Peyer's patch (tissue), 4 donors: ENCODE measurements around the gene ZBED1. TPM values are rescaled to one million over a fixed set of nuclear protein-coding genes. Genes with fewer than 3 reads are reported as not detected.

Source experiments
- DNase-seq, 3 donors: peaks; one replicate each; pipeline ENCODE4 v3.0.0-alpha.2; 2017 to 2019
- H3K27ac ChIP-seq, 4 donors: fragments of 200-600 bp; sonication (generic); one replicate each; pipeline ENCODE4 v1.5.1; 2016 to 2019
- H3K27me3 ChIP-seq, 2 donors: fragments of 200-600 bp; sonication (generic); one replicate each; pipeline ENCODE4 v1.5.1; 2019
- H3K36me3 ChIP-seq, 3 donors: fragments of 200-600 bp; sonication (generic); one replicate each; pipeline ENCODE4 v1.5.1; 2016 to 2019
- H3K4me1 ChIP-seq, 4 donors: fragments of 200-600 bp; sonication (generic); one replicate each; pipeline ENCODE4 v1.5.1; 2016 to 2019
- H3K4me3 ChIP-seq, 4 donors: fragments of 200-600 bp; sonication (generic); 1 replicate in 3 of 4; 2 replicates in 1 of 4; pipeline ENCODE4 v1.5.1; 2016 to 2019; ENCODE audit warnings: mild to moderate bottlenecking in 1 of 4
- H3K9me3 ChIP-seq, 4 donors: fragments of 200-600 bp; sonication (generic); one replicate each; pipeline ENCODE4 v1.5.1; 2016 to 2019; ENCODE audit warnings: mild to moderate bottlenecking in 1 of 4
- POLR2A ChIP-seq, 2 donors: fragments of 450-650 bp; IDR thresholded peaks; one replicate each; pipeline ENCODE4 v1.5.1; 2017; ENCODE audit warnings: antibody characterized with exemption in 2 of 2, mild to moderate bottlenecking in 2 of 2, moderate library complexity in 2 of 2
- total RNA-seq, 4 donors: library from RNA; depleted of rRNA; stranded (reverse); fragments of >200 nt; gene quantifications; one replicate each; pipeline ENCODE4 v1.1.0, GENCODE V29; 2016
- TF ChIP-seq, protein P1 (sequence below), 6 experiments: fragments of 450-650 bp in 4 of 6; fragments of 200-600 bp in 2 of 6; sonication (generic) in 1 of 6; IDR thresholded peaks; one replicate each; pipeline ENCODE4 v1.5.1; 2017 to 2019; ENCODE audit warnings: antibody characterized with exemption in 6 of 6, mild to moderate bottlenecking in 3 of 6, moderate library complexity in 1 of 6

The ZBED1 gene
- total RNA-seq, 4 donors from 2014 or later: 48.7 to 71.4 (median 59.8) TPM

- H3K4me3 ChIP-seq: no peak overlapping the region
- no peaks in the 10 kb centered on the region for H3K4me1 ChIP-seq
- peaks cover 0 to 47% (median 0%) of the 10 kb centered on the region in 3 donors for H3K36me3 ChIP-seq
- H3K27ac ChIP-seq: no peak overlapping the region
- TF ChIP-seq, protein P1, sequence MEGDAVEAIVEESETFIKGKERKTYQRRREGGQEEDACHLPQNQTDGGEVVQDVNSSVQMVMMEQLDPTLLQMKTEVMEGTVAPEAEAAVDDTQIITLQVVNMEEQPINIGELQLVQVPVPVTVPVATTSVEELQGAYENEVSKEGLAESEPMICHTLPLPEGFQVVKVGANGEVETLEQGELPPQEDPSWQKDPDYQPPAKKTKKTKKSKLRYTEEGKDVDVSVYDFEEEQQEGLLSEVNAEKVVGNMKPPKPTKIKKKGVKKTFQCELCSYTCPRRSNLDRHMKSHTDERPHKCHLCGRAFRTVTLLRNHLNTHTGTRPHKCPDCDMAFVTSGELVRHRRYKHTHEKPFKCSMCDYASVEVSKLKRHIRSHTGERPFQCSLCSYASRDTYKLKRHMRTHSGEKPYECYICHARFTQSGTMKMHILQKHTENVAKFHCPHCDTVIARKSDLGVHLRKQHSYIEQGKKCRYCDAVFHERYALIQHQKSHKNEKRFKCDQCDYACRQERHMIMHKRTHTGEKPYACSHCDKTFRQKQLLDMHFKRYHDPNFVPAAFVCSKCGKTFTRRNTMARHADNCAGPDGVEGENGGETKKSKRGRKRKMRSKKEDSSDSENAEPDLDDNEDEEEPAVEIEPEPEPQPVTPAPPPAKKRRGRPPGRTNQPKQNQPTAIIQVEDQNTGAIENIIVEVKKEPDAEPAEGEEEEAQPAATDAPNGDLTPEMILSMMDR (IDR thresholded peaks at IDR 0.05): no peak
- no peak for TF ChIP-seq POLR2A (IDR thresholded peaks at IDR 0.05)
- DNase-seq: peak in 1 of 3 donors; percentile 41
- H3K27me3 ChIP-seq: no peaks in the 10 kb centered on the region
- H3K9me3 ChIP-seq: no peaks in the 10 kb centered on the region
These were observed 11.0 kb downstream of the ZBED1 start for GRCh38 chrX:2489446-2490445.

- no peaks in the 10 kb centered on the region for H3K27me3 ChIP-seq
- DNase-seq: peak in 1 of 3 donors; percentile 39
- TF ChIP-seq POLR2A (IDR thresholded peaks at IDR 0.05): no peak
- TF ChIP-seq, protein P1 (IDR thresholded peaks at IDR 0.05): no peak
- H3K9me3 ChIP-seq: no peaks in the 10 kb centered on the region
- no peaks in the 10 kb centered on the region for H3K4me1 ChIP-seq
- H3K4me3 ChIP-seq: no peak overlapping the region
- no peak overlapping the region for H3K27ac ChIP-seq
- H3K36me3 ChIP-seq: peaks cover 0 to 47% (median 0%) of the 10 kb centered on the region in 3 donors
These were observed 12.0 kb downstream of the ZBED1 start for GRCh38 chrX:2488621-2489285.

- H3K4me1 ChIP-seq: no peaks in the 10 kb centered on the region
- TF ChIP-seq POLR2A (IDR thresholded peaks at IDR 0.05): no peak
- TF ChIP-seq, protein P1 (IDR thresholded peaks at IDR 0.05): no peak
- no peaks in the 10 kb centered on the region for H3K27me3 ChIP-seq
- H3K27ac ChIP-seq: no peak overlapping the region
- no peak for DNase-seq
- H3K9me3 ChIP-seq: no peaks in the 10 kb centered on the region
- H3K4me3 ChIP-seq: no peak overlapping the region
- H3K36me3 ChIP-seq: peaks cover 0 to 47% (median 0%) of the 10 kb centered on the region in 3 donors
These were observed 13.4 kb downstream of the ZBED1 start for GRCh38 chrX:2487366-2487765.

- Histone ChIP-seq H3K4me3 (no peak overlapping the region), H3K27ac (no peak overlapping the region), H3K27me3 (no peaks in the 10 kb centered on the region), H3K36me3 (peaks cover 0 to 47% (median 0%) of the 10 kb centered on the region in 3 donors), H3K9me3 (no peaks in the 10 kb centered on the region), H3K4me1 (no peaks in the 10 kb centered on the region)
- no peak for DNase-seq
- TF ChIP-seq, protein P1 (IDR thresholded peaks at IDR 0.05): no peak
- TF ChIP-seq POLR2A (IDR thresholded peaks at IDR 0.05): no peak
These were observed 14.2 kb downstream of the ZBED1 start for GRCh38 chrX:2486476-2487133.

- TF ChIP-seq, protein P1 (IDR thresholded peaks at IDR 0.05): no peak
- TF ChIP-seq POLR2A (IDR thresholded peaks at IDR 0.05): no peak
- no peaks in the 10 kb centered on the region for H3K4me1 ChIP-seq
- H3K9me3 ChIP-seq: no peaks in the 10 kb centered on the region
- peaks cover 0 to 47% (median 0%) of the 10 kb centered on the region in 3 donors for H3K36me3 ChIP-seq
- H3K27me3 ChIP-seq: no peaks in the 10 kb centered on the region
- H3K27ac ChIP-seq: no peak overlapping the region
- no peak overlapping the region for H3K4me3 ChIP-seq
- DNase-seq: no peak
These were observed 14.9 kb downstream of the ZBED1 start for GRCh38 chrX:2485789-2486345.
